ENCODE results near the gene RAMP3. TPM values are rescaled to one million over a fixed set of nuclear protein-coding genes. Genes with fewer than 3 reads are reported as not detected.
"Not testable (repeated sequence)": the region's sequence is repeated elsewhere in the genome, so short reads cannot be mapped to it uniquely, and the experiment has no call there.

The RAMP3 gene
- total and polyA plus RNA-seq, 9 of the 15 experiments (the other 6 are each of a cell fraction or from before 2014, with no cell fraction given) = not detected

- no peak overlapping the region for H3K9ac ChIP-seq (ENCODE audit: insufficient read depth in 1 of 2, low read depth in 2 of 2, low read length in 2 of 2)
- DNase-seq (ENCODE audit: extremely low read depth in 1 of 4, low spot score in 3 of 4) = no peak
- FAIRE-seq = no peak
- BruUV-seq (replicated peaks) = no TSS peak
- no peak overlapping the region for H3K4me3 ChIP-seq
- H3K4me2 ChIP-seq (ENCODE audit: insufficient read depth, low read length) = no peak overlapping the region; the same call in 1 of the 2 replicates
- H3K79me2 ChIP-seq (ENCODE audit: control insufficient read depth, insufficient read depth, low read length) = no peaks in the 10 kb centered on the region
- no peak overlapping the region for H2AFZ ChIP-seq (ENCODE audit: low read depth, low read length)
- ChIA-PET CTCF (ENCODE audit: low intra/inter-chr PET ratio) (no interaction called here), POLR2A (interaction anchor here (0.6 kb wide), 1 partner anchor 13 kb away, joined by 3 read pairs; no protein-coding TSS in a partner anchor)
- H3K4me1 ChIP-seq (replicated peaks in 1 of 2; ENCODE audit: control insufficient read depth in 2 of 2, insufficient read depth in 2 of 2, low read length in 2 of 2) = no peaks in the 10 kb centered on the region
- H3K27me3 ChIP-seq (ENCODE audit: control insufficient read depth in 2 of 2, insufficient read depth in 2 of 2, low read length in 2 of 2) = peaks cover 15 to 22% of the 10 kb centered on the region in 2 experiments; a peak in 4 of 5 replicates
- H3K27ac ChIP-seq (ENCODE audit: extremely low read depth, low read depth, low read length) = no peak overlapping the region
- TF ChIP-seq ATF3 (IDR thresholded peaks at IDR 0.05) (peak; percentile 93), ATF3 (CRISPR knock-in tag; conservative IDR thresholded peaks at IDR 0.05) (no peak), ATF4 (CRISPR knock-in tag; IDR thresholded peaks at IDR 0.05) (0 out of 2 replicates have a peak, but pooled peaks have one; percentile 46), NR1H2 (CRISPR knock-in tag; IDR thresholded peaks at IDR 0.05) (no peak), GTF2F1 (IDR thresholded peaks at IDR 0.05; ENCODE audit: low read depth, low read length) (no peak), PHF8 (IDR thresholded peaks at IDR 0.05; ENCODE audit: borderline replicate concordance, low read length) (no peak), CEBPG (CRISPR knock-in tag; IDR thresholded peaks at IDR 0.05) (no peak), CEBPG (tag; conservative IDR thresholded peaks at IDR 0.05 in 1 of 2, IDR thresholded peaks at IDR 0.05 in 1 of 2) (peak; percentile 90 to 91), CEBPB (tag; IDR thresholded peaks at IDR 0.05) (peak; percentile 85)
- H3K9me3 ChIP-seq (replicated peaks; ENCODE audit: control insufficient read depth, insufficient read depth, low read depth, low read length) = no peaks in the 10 kb centered on the region
- WGBS (ENCODE audit: insufficient coverage, low coverage, missing lambda C conversion rate) = 0% methylated on average over 2 of the region's 2 CpGs
- in situ Hi-C loops (cut with MboI) (no loop called here), intact Hi-C loops (cut with micrococcal nuclease) (no loop called here)
- H4K20me1 ChIP-seq (replicated peaks; ENCODE audit: control insufficient read depth, insufficient read depth, low read length) = no peaks in the 10 kb centered on the region; the same call in 1 of the 2 replicates
- no peaks in the 10 kb centered on the region for H3K9me1 ChIP-seq (ENCODE audit: control insufficient read depth, insufficient read depth, low read length)
- H3K36me3 ChIP-seq (ENCODE audit: control insufficient read depth, insufficient read depth, low read length) = no peaks in the 10 kb centered on the region
- ATAC-seq = peak; percentile 72
These were observed 46.4 kb downstream of the RAMP3 start for GRCh38 chr7:45203936-45204445.

GRCh38 chr7:45206266-45206665, 48.7 kb downstream of the RAMP3 start:
- BruUV-seq (replicated peaks); CTCF ChIA-PET (ENCODE audit: low intra/inter-chr PET ratio); DNase-seq (ENCODE audit: extremely low read depth in 1 of 4, low spot score in 3 of 4); H3K4me2 ChIP-seq (ENCODE audit: insufficient read depth, low read length); ATAC-seq; FAIRE-seq; H3K4me3 ChIP-seq; H3K9ac ChIP-seq (ENCODE audit: insufficient read depth in 1 of 2, low read depth in 2 of 2, low read length in 2 of 2); H3K4me1 ChIP-seq (replicated peaks in 1 of 2; ENCODE audit: control insufficient read depth in 2 of 2, insufficient read depth in 2 of 2, low read length in 2 of 2); H3K36me3 ChIP-seq (ENCODE audit: control insufficient read depth, insufficient read depth, low read length); H3K9me1 ChIP-seq (ENCODE audit: control insufficient read depth, insufficient read depth, low read length); intact Hi-C loops (cut with micrococcal nuclease); in situ Hi-C loops (cut with MboI); H4K20me1 ChIP-seq (replicated peaks; ENCODE audit: control insufficient read depth, insufficient read depth, low read length); H3K79me2 ChIP-seq (ENCODE audit: control insufficient read depth, insufficient read depth, low read length); H3K27ac ChIP-seq (ENCODE audit: extremely low read depth, low read depth, low read length); H3K9me3 ChIP-seq (replicated peaks; ENCODE audit: control insufficient read depth, insufficient read depth, low read depth, low read length); H2AFZ ChIP-seq (ENCODE audit: low read depth, low read length): not testable (repeated sequence)
- 3% methylated on average over 5 of the region's 5 CpGs for WGBS (ENCODE audit: insufficient coverage, low coverage, missing lambda C conversion rate)
- peaks cover 20 to 30% of the 10 kb centered on the region in 2 experiments; a peak in 4 of 5 replicates for H3K27me3 ChIP-seq (ENCODE audit: control insufficient read depth in 2 of 2, insufficient read depth in 2 of 2, low read length in 2 of 2)
- POLR2A ChIA-PET = interaction anchor here (0.6 to 1.9 kb wide), 2 partner anchors 16 to 21 kb away, joined by 3 to 4 read pairs; no protein-coding TSS in a partner anchor
